22Rv1 (cell line): Measurements from ENCODE around the gene MS4A10.

ENCODE experiments used
- H3K27ac ChIP-seq: fragments of 450-650 bp; 2 replicates; pipeline ENCODE4 v1.5.1; 2017
- ZFX ChIP-seq: fragments of 450-650 bp; IDR thresholded peaks from 2 replicates; pipeline ENCODE4 v1.6.1; 2017; ENCODE audit warnings: antibody characterized with exemption, borderline replicate concordance
- TF ChIP-seq, protein P1 (sequence below): fragments of 450-650 bp; IDR thresholded peaks from 2 replicates; pipeline ENCODE4 v1.5.1; 2017; ENCODE audit warnings: mild to moderate bottlenecking

MS4A10 gene

DNA sequence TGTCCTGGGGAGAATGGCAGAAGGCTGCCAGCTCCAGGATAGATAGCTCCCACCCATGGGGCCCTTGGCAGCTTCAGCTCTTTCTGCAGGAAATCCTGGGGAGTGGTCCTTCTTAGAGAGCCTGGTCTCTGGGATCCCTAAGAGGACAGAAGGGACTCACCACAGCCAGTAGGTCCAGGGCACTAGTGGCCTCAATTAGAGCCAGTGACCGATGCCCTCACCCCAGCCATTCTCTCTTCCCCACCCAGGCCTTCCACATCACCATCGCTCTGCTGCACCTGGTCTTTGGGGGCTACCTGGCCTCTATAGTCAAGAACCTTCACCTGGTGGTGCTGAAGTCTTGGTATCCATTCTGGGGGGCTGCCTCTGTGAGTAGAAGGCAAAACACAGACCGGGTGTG lies 5.6 kb downstream of the MS4A10 start:
- TF ChIP-seq, protein P1, sequence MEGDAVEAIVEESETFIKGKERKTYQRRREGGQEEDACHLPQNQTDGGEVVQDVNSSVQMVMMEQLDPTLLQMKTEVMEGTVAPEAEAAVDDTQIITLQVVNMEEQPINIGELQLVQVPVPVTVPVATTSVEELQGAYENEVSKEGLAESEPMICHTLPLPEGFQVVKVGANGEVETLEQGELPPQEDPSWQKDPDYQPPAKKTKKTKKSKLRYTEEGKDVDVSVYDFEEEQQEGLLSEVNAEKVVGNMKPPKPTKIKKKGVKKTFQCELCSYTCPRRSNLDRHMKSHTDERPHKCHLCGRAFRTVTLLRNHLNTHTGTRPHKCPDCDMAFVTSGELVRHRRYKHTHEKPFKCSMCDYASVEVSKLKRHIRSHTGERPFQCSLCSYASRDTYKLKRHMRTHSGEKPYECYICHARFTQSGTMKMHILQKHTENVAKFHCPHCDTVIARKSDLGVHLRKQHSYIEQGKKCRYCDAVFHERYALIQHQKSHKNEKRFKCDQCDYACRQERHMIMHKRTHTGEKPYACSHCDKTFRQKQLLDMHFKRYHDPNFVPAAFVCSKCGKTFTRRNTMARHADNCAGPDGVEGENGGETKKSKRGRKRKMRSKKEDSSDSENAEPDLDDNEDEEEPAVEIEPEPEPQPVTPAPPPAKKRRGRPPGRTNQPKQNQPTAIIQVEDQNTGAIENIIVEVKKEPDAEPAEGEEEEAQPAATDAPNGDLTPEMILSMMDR, result no peak
- no peak for TF ChIP-seq ZFX
- no peak overlapping the region for H3K27ac ChIP-seq

DNA sequence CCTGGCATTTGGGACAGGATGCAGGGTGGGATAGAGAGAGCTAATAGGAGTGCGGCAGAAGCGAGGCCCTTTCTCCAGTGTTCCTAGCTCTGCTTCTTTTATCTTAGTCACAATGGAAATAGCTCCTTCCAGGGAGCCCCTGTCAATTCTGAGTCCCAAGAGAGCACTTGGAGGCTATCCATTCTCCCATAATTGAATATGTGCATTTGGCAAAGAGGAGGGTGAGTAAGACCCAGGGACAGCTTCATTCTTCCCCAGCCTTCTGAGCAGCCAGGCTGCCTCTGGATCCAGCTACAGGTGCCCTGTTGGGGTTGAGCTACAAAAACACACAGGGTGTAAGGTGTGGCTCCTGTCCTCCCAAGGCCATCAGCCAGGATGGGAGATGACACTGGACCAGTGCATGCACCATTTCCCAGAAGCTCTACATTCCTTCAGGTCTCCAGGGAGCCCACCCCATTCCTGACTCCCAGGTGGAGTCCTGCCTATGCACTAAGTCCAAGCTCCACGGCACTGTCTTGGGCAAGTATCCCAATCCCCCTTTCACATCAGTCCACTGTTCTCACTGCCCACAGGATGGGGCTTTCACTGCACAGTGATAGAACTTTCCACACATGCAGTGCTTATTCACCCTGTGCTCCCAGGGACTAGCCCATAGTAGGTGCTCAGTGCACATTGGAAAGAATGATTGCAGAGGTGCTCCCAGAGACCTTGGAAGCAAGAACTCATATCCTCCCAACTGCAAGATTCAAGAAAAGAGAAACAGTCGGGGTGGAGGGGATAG lies 6.2 kb downstream of the MS4A10 start:
- no peak overlapping the region for H3K27ac ChIP-seq
- no peak for TF ChIP-seq ZFX
- TF ChIP-seq, protein P1, result no peak

DNA sequence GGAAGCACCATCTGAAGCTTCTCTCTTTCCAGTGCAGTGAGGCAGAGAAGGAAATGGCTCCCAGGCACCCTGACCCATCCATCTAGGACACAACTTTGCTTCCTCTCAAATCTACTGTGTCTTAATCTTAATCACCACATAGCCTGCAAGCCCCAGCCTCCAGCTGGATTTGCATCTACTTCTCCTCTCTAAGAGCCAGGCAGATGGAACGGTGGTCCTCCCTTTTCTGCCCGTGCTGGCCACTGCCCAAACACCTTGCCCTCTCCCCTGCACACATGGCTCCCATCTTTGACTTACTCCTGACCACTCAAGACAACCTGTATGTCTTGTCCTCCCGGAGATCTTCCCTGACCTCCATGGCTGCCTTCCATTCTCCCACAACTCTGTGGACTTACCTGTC lies 7.4 kb downstream of the MS4A10 start:
- TF ChIP-seq ZFX, result no peak
- TF ChIP-seq, protein P1, result no peak
- H3K27ac ChIP-seq, result no peak overlapping the region

DNA sequence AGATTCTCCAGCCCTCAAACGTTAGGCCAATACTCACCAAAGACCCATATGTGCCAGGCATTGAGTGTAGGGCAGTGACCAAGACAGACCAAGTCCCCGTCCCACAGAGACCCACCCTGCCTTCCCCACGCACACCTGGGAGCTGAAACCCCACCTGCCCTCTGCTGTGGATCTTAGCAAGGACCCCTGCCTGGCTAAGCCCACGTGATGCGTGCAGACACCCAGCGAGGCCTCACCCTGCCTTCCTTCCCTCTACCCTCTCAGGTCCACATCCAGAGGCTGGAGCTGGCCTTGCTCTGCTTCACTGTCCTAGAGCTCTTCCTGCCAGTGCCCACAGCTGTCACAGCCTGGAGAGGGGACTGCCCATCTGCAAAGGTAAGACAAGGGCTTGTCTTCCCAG lies 10.2 kb downstream of the MS4A10 start:
- TF ChIP-seq, protein P1, result no peak
- no peak for TF ChIP-seq ZFX
- H3K27ac ChIP-seq, result no peak overlapping the region

DNA sequence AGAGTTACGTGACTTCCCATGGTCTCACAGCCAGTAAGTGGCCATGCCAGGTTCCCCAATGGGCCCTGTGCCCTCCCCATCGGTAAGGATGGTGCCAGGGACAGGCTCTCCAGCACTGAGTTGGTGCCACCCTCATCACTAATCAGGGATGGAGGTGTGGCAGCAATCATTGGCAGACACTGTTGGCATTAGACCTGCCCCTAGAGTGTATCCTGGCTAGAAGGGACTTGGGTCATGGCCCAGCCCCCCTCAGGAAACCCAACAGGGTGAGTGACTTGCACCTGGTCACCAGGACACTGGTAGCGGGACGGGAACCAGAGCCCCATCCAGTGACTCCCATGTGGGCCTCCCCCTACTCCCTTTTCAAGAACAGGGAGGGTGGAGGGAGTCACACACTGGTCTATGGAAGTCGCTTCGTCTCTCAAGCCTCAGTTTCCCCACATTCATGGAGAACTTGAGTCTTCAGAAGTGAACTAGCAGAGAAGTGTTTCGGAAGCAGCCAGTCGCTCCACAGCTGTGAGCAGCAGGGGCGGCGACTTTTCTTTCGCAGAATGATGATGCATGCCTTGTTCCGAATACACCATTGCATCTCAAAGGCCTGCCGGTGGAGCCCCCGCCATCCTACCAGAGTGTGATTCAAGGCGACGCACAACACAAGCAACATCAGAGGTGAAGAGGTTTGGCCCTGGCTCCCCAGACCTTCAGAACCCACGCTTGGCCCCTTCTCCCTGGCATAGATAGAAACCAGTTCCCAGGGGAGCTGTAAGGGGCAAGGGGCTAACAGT lies 12.9 kb downstream of the MS4A10 start:
- no peak for TF ChIP-seq ZFX
- TF ChIP-seq, protein P1, result no peak
- H3K27ac ChIP-seq, result no peak overlapping the region

DNA sequence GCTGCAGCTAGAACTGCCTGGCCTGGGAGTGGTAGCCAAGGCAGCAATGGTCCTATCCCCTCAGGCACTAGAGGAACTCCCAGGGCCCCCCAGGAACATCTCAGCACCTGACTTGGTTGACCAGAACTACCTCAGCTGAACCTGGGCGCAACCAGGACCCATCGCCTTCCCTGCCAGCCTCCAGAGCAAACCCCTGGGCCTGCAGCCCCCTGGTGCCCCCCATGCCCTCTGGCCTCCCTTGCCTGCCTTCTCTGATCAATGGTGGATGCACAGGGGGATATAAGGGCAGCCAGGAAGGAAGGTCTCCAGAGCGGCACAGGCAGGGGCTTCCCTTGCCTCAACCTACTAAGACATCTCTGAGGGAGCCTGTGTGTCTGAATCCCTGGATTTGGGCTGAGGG lies 13.5 kb downstream of the MS4A10 start:
- no peak for TF ChIP-seq ZFX
- TF ChIP-seq, protein P1, result no peak
- H3K27ac ChIP-seq, result no peak overlapping the region

DNA sequence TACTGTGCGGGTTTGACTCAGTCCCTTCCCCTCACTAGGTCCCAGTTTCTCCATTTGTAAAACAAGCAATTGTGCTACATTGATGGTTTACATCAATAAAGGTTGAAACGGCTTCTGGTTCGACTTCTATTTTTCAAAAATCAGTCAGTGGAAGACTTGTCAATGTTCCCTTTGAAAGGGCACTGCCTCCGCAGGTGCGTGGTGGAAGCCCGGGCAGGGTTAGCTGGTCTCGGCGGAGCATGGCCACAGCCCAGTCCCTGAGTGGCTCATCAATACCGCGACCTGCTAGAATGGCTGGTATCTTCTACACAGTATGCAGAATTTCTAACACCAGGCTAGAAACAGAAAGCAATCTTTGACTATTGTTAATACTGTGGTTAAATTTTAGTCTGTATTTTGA lies 16.1 kb downstream of the MS4A10 start:
- no peak for TF ChIP-seq ZFX
- TF ChIP-seq, protein P1, result no peak
- no peak overlapping the region for H3K27ac ChIP-seq
